CD4-positive, alpha-beta T cell treated with Interleukin-12 subunit alpha and Interleukin-12 subunit beta, for 1 hour (primary cell): ENCODE data around the gene SELENOO.

ENCODE experiments used
- DNase-seq: peaks from one replicate; pipeline ENCODE4 v3.0.0-alpha.2; 2020

The SELENOO gene

GRCh38 chr22:50218153-50218995 lies 17.6 kb downstream of the SELENOO start:
- no peak for DNase-seq

- DNase-seq = no peak
Observed at GRCh38 chr22:50218996-50219727, 18.4 kb downstream of the SELENOO start.

- no peak for DNase-seq
Observed at GRCh38 chr22:50219800-50220602, 19.2 kb downstream of the SELENOO start.

- DNase-seq = no peak
Observed at GRCh38 chr22:50220603-50221409, 20.0 kb downstream of the SELENOO start.

GRCh38 chr22:50221410-50222300 lies 20.8 kb downstream of the SELENOO start:
- no peak for DNase-seq

GRCh38 chr22:50222508-50222907 lies 21.7 kb downstream of the SELENOO start:
- no peak for DNase-seq

- no peak for DNase-seq
Observed at GRCh38 chr22:50224071-50224470, 23.3 kb downstream of the SELENOO start.

- no peak for DNase-seq
Observed at GRCh38 chr22:50225200-50225969, 24.6 kb downstream of the SELENOO start.

- no peak for DNase-seq
Observed at GRCh38 chr22:50226063-50226874, 25.5 kb downstream of the SELENOO start.

- no peak for DNase-seq
Observed at GRCh38 chr22:50226875-50227165, 26.0 kb downstream of the SELENOO start.

GRCh38 chr22:50227579-50228215 lies 26.9 kb downstream of the SELENOO start:
- no peak for DNase-seq

- DNase-seq = no peak
Observed at GRCh38 chr22:50228366-50228765, 27.6 kb downstream of the SELENOO start.

- no peak for DNase-seq
Observed at GRCh38 chr22:50229370-50229769, 28.6 kb downstream of the SELENOO start.

- no peak for DNase-seq
Observed at GRCh38 chr22:50232481-50233151, 31.8 kb downstream of the SELENOO start.

GRCh38 chr22:50233223-50233622 lies 32.4 kb downstream of the SELENOO start:
- no peak for DNase-seq

GRCh38 chr22:50236731-50237409 lies 36.1 kb downstream of the SELENOO start:
- no peak for DNase-seq

- DNase-seq = no peak
Observed at GRCh38 chr22:50238755-50239154, 37.9 kb downstream of the SELENOO start.

GRCh38 chr22:50242406-50242949 lies 41.7 kb downstream of the SELENOO start:
- no peak for DNase-seq
